AML-193 (cell line): Measurements from ENCODE around the gene PRKG2.
"Not testable (repeated sequence)": the region's sequence is repeated elsewhere in the genome, so short reads cannot be mapped to it uniquely, and the experiment has no call there.

ENCODE experiments used
- DNase-seq, 2 experiments: peaks; one replicate each; lab custom pipeline; 2025; lab: John Stamatoyannopoulos, UW

PRKG2 gene

DNA sequence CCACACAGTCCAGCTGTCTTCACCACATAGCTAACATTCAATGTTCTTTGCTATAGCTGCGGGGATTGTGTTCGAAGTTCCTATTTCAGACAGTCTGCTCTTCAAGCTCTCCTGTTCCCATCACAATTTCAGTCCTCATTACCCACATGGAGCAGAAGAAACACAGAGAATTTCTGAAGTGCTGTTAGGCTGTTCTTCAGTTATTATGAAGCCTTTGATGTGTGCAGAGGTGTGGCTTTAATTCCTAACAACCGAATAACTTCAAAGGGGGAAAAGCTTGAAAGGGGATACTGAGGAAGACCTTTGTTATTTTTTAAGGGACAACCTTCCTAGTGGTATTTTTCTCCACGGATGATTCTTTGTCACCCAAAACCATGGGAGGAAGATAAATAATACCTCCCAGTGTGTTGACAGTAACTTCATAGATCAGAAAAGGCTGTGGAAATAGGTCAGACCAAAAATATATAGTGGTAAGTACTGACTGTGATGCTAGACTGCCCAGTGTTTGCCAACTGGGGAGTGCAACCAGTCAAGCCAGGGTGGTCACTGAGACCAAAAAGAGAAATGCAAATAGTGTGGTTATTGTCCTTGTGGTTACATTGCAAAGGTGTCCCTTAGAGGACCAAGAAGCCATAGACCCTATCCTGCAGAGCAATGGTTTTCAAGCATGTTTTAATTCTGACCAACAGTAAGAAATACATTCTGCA, 52.1 kb downstream of the PRKG2 start:
- no peak for DNase-seq

- not testable (repeated sequence) for DNase-seq
Measured at GRCh38 chr4:81153714-81154323, 61.2 kb downstream of the PRKG2 start.

DNA sequence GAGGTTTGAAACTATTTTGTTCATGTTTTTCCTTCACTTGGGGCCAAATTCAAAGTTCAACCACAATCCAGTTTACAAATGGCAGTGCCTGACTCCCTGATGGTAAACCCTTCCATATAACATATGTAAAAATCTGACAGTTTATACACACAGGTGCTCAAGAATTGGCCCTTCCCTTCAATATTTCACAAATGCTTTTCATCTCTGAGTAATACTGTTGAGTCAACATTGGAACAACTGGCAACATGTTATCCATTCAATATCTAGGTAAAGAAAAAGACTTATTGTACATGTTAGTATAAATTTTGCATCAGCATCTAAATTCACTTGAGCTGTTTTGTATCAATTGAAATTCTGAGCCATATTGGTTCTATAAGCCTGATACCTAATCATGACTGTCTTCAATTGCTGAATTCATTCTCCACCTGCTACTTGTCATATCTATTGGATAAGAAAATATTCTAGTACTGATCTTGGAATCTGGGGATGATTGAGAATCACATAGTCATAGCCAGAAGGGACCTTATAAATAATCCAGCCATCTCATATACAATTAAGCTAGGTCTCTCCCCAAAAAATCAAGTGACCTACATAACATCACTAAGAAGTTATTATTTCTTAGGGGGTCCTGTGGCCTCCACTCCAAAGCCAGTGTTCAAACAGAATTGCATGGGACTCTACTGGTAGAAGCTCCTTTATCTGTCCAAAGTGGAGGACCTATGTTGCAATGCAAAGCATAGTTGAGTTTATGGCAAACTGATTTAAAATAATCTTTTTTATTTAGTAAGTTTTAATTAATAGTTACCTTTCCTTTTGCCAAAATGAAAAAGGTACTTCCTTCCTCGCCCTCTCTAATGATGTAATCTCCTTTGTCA, 61.9 kb downstream of the PRKG2 start:
- no peak for DNase-seq

- no peak for DNase-seq
Measured at GRCh38 chr4:81149976-81150375, 65.0 kb downstream of the PRKG2 start.

GRCh38 chr4:81148576-81148975, 66.4 kb downstream of the PRKG2 start:
- no peak for DNase-seq

GRCh38 chr4:81146466-81146865, 68.6 kb downstream of the PRKG2 start:
- DNase-seq = no peak

- no peak for DNase-seq
Measured at GRCh38 chr4:81143183-81143582, 71.8 kb downstream of the PRKG2 start.

GRCh38 chr4:81142744-81143143, 72.3 kb downstream of the PRKG2 start:
- no peak for DNase-seq

- no peak for DNase-seq
Measured at GRCh38 chr4:81137894-81138293, 77.1 kb downstream of the PRKG2 start.

GRCh38 chr4:81137446-81137845, 77.6 kb downstream of the PRKG2 start:
- DNase-seq = no peak

DNA sequence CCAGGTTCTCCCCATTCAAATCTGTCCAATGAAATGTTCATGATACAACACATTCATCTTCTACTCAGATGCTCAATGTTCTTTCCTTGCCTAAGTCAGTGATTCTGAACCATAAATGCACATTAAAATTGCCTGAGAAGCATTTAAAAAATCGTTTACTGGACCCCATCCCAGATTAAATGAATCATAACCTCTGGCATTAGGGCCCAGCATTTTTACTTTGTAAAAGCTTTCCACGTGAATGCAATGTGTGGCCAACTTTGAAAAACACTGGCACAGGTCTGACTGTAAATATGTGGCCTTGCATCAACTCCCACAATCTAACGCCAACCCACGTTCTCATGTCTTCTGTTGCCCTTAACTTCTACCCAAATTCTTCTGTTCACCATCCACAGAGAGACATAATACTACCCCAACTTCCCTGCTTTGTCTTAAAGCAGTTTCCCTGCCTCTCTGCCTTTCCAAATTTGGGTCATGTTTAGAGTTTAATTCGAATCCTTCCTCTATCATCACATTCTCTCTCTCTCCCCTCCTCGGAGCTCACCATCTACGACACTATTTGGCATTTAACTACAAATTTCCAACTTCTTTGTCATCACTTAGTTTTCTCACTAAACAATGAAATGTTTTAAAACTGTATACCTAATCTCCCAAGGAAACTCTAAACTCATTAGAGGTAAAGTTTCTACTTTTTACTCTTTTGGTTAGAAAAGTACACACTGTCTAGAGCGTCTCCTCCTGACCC, 78.7 kb downstream of the PRKG2 start:
- DNase-seq = no peak

GRCh38 chr4:81135501-81135900, 79.5 kb downstream of the PRKG2 start:
- no peak for DNase-seq

- DNase-seq = no peak
Measured at GRCh38 chr4:81131563-81131962, 83.5 kb downstream of the PRKG2 start.

GRCh38 chr4:81131066-81131465, 84.0 kb downstream of the PRKG2 start:
- no peak for DNase-seq

GRCh38 chr4:81130569-81130968, 84.5 kb downstream of the PRKG2 start:
- no peak for DNase-seq

GRCh38 chr4:81120055-81120454, 95.0 kb downstream of the PRKG2 start:
- no peak for DNase-seq

DNA sequence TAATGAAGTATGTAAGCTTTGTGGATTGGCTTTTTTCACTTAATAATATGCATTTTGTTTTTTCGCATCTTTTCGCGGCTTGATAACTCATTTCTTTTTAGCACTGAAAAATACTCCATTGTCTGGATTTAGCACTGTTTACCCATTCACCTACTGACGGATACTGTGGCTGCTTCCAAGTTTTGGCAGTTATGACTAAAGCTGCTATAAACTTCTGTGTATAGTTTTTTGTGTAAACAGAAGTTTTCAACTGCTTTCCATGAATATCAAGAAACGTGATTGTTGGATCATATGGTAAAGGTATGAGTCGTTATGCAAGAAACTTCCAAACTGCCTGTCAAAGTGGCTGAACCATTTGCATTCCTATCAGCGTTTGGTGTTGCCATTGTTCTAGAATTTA, 96.9 kb downstream of the PRKG2 start:
- DNase-seq = no peak

- no peak for DNase-seq
Measured at GRCh38 chr4:81116566-81116965, 98.5 kb downstream of the PRKG2 start.

- DNase-seq = no peak
Measured at GRCh38 chr4:81113024-81113423, 102.0 kb downstream of the PRKG2 start.

- DNase-seq = no peak
Measured at GRCh38 chr4:81109356-81109755, 105.7 kb downstream of the PRKG2 start.

DNA sequence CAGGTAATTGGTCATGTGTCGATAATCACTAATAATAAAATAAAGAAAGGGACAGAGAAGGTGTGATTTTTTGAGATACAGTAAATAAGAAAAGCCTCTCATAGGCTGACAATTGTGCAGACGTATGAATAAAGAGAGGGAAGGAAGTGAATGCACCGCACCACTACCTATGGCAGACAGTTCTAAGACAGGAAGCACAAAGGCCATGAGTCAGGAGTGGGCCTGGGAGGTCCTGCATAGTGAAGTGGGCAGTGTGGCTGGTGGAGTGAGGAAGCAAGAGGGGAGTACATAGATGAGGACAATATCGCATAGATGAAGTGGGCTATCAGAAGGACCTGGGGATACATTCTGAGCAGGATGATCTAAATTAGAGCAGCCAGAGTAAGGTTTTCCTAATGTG, 108.9 kb downstream of the PRKG2 start:
- DNase-seq = no peak

GRCh38 chr4:81102107-81102506, 112.9 kb downstream of the PRKG2 start:
- DNase-seq = no peak
